Articular chondrocyte of knee joint (primary cell): ENCODE measurements around the gene TRH. TPM values are rescaled to one million over a fixed set of nuclear protein-coding genes. Genes with fewer than 3 reads are reported as not detected.

Source experiments
- total RNA-seq: library from RNA; depleted of rRNA; stranded (reverse); fragments of >200 nt; gene quantifications from 2 replicates; pipeline ENCODE4 v1.2.3, GENCODE V29; 2012

TRH gene
- 0.11 and 0.13 TPM in 2 replicates for total RNA-seq

GRCh38 chr3:129974564-129974832 lies at the start of gene TRH:
Gene TRH, plus strand, starts transcription at chr3:129974720. Its CDS starts 1,097 bp downstream, at chr3:129975817.

Other genes starting within 250 kb of the TRH start
- gene TMCC1, start 81.0 kb upstream of the TRH start, total RNA-seq: 17.4 and 18.3 TPM in 2 replicates
- 0.91 TPM in 1 of 2 replicates, not detected in the other for gene ALG1L2, start 107.1 kb downstream of the TRH start, total RNA-seq